SK-MEL-5 (cell line): Measurements from ENCODE around the gene ALPI. TPM values are rescaled to one million over a fixed set of nuclear protein-coding genes. Genes with fewer than 3 reads are reported as not detected.
"Not testable (repeated sequence)": the region's sequence is repeated elsewhere in the genome, so short reads cannot be mapped to it uniquely, and the experiment has no call there.

Experiments used
- DNase-seq: peaks from one replicate; pipeline ENCODE4 v3.0.0-alpha.2; 2016; ENCODE audit warnings: low read depth, low spot score
- in situ Hi-C: cut with HindIII; loops from 2 replicates; pipeline ENCODE4 v1.10.0; 2016; ENCODE audit warnings: low sequenced_read_pairs, high pct_unique_total_duplicates, low pct_unique_long_range_greater_than_20kb
- total RNA-seq: library from RNA; depleted of rRNA; stranded (reverse); fragments of >200 nt; shearing (Covaris generic); gene quantifications from 2 replicates; pipeline ENCODE4 v1.2.3, GENCODE V29; 2014

Gene ALPI
- total RNA-seq, 1 experiment from 2014 or later: not detected

DNA sequence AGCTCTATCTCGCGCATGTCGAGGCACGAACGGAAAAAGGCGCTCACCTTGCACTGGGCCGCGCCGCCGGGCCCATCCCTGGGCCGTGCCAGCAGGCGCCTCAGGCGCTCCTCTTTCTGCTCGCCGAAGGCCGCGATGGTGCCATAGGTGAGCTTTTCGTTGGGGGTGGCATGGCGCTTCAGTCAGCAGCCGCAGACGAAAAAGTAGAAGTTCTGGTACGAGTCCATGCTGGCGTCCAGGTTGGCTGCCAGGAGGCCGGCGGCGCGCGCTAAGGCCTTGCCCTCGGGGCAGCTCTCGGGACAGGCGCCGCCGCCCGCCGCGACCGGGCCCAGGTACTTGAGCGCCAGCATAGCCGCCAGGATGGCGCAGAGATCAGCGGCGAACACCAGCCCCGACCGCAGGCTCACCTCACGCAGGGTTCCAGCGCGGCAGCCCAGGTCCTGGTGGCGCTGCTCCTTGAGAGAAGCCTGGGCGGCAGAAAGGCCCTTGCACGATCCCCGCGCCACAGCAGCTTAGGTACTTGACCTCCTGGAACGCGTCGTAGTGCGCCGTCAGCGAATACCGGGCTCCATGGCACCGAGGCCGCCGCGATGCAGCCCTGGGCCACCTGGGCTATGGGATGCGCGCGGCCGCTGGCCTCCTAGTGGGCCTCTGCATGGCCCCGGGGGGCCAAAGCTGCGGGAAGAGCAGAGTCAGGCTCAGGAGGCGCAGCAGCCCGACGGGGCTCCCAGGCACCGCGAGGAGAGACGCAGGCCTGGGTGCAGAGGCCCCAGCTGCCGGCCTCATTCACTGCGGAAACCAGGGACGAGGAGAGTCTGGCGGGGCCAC is 36.5 kb upstream of the ALPI start:
- no peak for DNase-seq
- in situ Hi-C loops: no loop called here

GRCh38 chr2:232420073-232420454 is 35.9 kb upstream of the ALPI start:
- in situ Hi-C loops: no loop called here
- no peak for DNase-seq

DNA sequence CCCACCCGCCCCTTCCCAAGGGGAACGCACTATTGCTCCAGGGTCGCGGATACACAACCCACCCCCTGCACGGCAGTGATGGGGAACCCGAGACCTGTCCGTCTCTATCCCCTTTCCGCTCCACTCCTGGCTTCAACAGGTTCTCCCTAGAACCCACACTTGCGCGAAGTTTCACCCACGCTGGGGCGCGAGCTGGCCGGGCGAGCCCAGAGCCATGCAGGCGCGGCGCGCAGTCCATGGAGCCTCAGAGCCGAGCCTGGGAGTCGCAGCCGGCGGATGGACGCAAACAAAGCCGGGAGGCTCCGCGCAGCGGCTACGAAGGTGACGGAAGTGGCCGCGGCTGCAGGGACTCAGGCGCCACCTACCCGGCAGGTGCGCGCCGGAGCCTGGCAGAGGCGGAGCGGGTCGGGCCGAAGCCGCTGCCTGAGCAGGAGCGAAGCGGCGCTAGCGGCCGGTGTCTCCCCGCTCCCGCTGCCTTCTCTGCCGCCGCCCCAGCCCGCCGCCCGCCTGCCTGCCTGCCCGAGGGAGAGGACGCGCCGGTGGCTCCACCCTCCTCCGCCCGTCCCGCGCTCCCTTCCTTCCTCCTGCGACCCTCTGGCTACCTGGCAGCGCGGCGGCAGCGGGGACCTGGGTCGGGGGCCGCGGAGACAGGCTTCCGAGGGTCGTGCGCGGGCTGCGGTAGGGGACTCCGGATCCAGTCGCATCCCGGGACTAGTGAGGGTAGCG is 35.3 kb upstream of the ALPI start:
- in situ Hi-C loops: no loop called here
- DNase-seq: no peak

DNA sequence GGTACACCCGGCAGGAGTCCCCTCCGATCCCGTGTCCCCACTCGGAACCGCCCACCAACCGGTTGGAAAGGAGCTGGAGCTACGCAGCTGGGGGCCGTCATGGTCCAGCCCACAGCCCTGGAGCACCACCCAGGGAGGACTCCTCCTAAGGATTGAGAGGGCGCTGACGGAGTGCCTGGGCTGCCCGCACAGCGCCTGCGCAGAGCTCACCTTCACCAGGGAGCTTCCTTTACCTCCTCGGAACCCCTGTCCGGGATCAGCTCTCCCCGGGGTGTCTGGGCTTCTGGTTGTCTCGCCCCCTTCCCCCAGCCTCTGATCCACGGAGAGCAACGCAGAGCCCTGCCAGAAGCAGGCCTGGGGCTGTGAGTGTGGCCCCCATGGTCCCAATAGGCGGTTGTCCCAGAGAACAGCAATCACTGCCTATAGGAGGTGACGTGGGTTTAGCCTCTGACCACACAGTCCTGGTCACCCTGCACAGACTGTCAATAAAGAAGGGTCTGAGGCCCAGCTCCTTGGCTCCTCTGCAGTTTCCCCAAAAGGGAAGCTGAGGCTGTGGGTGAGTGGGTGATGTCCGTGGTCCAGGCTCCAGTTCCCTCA is 34.7 kb upstream of the ALPI start:
- in situ Hi-C loops: no loop called here
- DNase-seq: no peak

DNA sequence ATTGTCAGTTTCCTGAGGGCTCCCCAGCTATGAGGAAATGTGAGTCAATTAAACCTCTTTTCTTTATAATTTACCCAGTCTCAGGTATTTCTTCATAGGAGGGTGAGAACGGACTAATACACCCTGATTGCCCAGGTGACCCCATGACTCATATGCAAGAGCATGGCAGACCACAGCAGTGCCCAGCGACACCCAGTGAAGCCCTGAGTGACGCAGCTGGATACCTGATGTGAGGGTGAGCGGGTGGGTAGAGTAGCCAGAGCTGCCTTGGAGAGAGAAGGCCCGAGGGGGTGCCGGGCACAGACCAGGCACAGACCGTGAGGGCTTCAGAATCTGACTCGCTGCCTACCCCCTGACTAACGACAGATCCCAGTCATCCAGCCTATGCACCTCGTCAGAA is 33.9 kb upstream of the ALPI start:
- in situ Hi-C loops: no loop called here
- DNase-seq: no peak

- in situ Hi-C loops, DNase-seq: not testable (repeated sequence)
Measured at GRCh38 chr2:232422996-232423395, 33.0 kb upstream of the ALPI start.

DNA sequence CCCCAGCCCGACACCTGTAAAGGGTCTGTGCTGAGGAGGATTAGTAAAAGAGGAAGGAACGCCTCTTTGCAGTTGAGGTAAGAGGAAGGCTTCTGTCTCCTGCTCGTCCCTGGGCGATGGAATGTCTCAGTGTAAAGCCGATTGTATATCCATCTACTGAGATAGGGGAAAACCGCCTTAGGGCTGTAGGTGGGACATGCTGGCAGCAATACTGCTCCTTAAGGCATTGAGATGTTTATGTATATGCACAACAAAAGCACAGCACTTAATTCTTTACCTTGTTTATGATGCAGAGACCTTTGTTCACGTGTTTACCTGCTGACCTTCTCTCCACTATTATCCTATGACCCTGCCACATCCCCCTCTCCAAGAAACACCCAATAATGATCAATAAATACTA is 32.5 kb upstream of the ALPI start:
- in situ Hi-C loops, DNase-seq: not testable (repeated sequence)

DNA sequence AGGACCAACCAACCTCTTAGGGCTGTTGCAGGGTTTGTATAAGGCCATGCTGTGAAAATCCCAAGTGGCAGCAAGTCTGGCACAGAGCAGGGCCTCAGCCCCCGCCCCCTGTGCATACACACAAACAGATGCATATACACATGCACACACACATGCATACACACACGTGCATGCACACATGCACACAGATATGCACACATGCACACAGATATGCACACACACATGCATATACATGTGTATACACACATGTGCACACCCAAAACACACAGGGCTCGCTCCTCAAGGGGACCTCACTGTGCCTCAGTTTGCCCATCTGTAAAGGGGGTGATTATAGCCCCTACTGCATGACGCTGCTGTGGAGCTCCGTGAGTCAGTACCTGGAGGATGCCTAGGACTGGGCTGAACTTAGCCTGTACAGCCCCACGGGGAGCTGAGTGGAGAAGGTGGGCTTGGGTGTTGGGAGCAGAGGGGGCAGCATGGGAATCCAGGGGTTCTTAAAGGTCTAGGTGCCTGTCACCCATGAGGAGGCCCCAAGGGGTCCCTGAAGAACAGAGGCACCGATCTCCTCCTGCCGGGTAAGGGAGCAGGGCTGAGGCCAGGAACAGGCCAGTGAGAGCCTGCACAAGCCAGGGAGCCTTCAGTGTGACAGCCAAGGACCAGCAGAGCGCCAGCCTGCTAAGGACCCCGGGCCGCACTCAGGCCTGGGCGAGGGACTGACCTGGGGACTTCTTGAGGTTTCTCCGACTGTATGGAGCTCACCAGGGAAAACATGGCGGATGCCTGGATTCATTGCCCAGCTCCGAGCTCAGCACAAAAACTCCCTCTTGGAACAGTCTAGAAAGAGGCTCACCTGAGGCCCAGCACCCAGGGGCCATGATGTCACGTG is 24.0 kb upstream of the ALPI start:
- in situ Hi-C loops: no loop called here
- DNase-seq: no peak

DNA sequence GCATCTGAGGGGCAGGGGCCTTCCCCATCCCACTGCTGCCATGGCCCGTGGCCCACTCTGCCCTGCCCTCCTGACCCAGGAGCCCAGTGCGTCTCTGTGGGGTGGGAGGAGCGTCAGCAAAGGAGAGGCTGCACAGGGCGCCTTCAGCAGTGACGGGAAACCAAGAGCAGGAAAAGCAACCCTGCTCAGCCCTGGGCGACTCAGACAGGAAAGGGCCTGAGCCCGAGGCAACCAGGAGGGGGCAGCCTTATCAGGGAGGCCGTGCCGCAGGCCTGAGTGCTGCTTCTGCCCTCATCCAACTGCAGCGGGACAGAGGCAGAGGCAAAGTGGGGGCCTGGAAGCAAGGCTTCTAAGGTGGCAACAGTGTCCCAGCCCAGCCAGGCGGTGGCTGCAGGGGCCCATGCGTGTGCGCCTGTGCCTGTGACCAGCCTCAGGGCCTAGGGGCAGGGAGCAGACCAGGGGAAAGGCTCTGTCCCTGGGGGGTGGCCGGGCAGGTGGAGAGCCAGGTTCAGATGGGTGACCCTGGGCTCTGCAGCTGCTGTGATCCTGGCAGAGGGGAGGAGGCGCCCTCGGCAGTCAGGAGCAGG is 23.3 kb upstream of the ALPI start:
- peak; percentile 11 for DNase-seq
- in situ Hi-C loops: no loop called here

GRCh38 chr2:232433622-232434021 is 22.3 kb upstream of the ALPI start:
- DNase-seq, in situ Hi-C loops: not testable (repeated sequence)

DNA sequence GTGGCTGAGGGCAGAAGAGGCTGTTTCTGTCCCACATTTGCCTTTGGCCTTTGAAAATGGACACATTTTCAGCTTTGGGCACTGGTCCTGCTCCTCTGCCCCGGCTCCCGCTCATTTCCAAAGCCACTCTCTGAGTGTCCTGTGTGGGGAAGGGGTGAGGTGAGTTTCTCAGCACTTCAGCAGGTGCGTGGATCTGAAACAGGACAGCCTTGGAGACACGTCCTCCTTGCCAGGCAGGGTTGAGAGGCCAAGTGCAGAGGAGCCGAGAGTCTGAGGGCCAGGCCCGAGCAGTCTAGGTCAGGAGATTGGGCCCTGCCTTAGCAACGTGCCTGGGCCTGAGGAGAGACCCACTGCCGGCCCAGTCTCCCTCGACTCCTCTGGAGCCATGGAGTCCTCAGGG is 21.9 kb upstream of the ALPI start:
- in situ Hi-C loops: no loop called here

GRCh38 chr2:232434563-232435374 is 21.2 kb upstream of the ALPI start:
- DNase-seq: no peak
- in situ Hi-C loops: no loop called here

More for the DNA sequence above, 21.9 kb upstream of the ALPI start:
- no peak for DNase-seq

DNA sequence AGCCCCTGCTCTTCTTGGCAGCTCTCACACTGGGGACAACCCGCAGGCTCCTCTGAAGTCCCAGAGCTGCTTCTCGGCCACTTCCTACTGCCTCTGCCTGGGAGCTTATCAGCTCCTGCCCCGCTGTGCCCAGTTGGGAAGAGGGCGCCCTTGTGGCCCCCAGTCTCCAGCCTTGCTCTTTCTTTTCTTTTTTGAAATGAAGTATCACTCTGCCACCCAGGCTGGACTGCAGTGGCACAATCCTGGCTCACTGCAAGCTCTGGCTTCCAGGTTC is 20.6 kb upstream of the ALPI start:
- in situ Hi-C loops: no loop called here
- DNase-seq: no peak

GRCh38 chr2:232435805-232436204 is 20.1 kb upstream of the ALPI start:
- DNase-seq: no peak
- in situ Hi-C loops: no loop called here

DNA sequence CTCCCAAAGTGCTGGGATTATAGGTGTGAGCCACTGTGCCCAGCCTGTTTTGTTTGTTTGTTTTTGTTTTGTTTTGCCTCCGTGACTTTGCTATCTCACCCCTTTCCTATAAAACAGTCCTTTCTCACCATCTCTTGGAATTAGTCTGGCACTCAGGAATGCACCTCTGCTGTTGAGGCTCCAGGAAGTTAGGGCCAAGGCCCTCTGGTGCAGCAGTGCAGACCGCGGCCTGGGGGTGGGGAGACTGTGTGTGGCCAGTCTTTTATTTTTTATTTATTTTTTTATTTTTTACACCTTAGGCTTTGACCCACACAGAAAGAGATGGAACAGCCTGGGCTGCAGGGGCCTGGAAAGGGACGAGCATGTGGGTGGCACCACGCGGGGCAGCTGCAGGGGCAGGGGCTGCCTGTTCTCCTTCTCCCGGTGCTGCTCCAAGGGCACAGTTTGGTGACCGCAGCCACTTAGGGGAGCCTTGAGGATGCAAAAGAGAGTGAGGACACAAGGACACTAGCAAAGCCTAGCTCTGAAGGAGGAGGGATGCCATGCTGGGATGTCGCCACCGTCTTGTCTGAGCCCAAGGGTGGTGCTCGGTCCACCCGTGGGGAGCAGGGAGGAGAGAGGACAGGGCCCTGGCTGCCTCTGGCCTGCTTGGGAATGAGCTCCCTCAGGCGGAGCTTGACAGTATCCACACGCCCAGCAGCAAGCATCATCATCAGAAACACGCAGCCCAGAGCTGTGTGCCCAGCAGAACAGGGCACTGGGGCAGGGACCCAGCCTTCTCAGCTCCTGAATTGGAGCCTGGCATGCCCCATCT is 19.4 kb upstream of the ALPI start:
- DNase-seq: no peak
- in situ Hi-C loops: no loop called here

- DNase-seq: no peak
- in situ Hi-C loops: no loop called here
Measured at GRCh38 chr2:232437195-232437571, 18.8 kb upstream of the ALPI start.
